H4 (cell line): ENCODE results near the gene ZNF653. TPM values are rescaled to one million over a fixed set of nuclear protein-coding genes. Genes with fewer than 3 reads are reported as not detected.
"Not testable (repeated sequence)": the region's sequence is repeated elsewhere in the genome, so short reads cannot be mapped to it uniquely, and the experiment has no call there.

ENCODE experiments used
- DNase-seq: peaks from one replicate; pipeline ENCODE4 v3.0.0-alpha.2; 2015; ENCODE audit warnings: low spot score
- total RNA-seq: library from RNA; depleted of rRNA; stranded (reverse); fragments of >200 nt; shearing (Covaris generic); gene quantifications from 2 replicates; pipeline ENCODE4 v1.2.3, GENCODE V29; 2014

The ZNF653 gene
- total RNA-seq, 1 experiment from 2014 or later = 4.6 TPM

DNA sequence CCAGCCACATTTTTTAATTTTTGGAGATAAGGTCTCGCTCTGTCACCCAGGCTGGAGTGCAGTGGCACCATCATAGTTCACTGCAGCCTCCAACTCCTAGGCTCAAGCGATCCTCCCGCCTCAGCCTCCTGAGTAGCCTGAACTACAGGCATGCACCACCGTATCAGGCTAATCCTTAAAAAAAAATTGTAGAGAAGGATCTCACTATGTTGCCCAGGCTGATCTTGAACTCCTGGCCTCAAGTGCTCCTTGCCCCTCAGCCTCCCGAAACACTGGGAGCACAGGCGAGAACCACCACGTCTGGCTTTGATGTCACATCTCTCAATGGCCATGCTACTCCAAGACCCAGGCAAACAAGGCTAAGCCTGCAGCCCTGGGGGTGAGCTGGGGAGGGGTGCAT, 49.0 kb downstream of the ZNF653 start:
- DNase-seq = no peak

DNA sequence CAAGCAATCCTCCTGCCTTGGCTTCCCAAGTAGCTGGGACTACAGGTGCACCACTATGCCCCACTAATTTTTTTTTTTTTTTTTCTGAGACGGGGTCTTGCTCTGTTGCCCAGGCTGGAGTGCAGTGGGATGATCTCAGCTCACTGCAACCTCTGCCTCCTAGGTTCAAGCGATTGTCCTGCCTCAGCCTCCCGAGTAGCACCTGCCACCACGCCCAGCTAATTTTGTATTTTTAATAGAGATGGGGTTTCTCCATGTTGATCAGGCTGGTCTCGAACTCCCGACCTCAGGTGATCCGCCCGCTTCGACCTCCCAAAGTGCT, 50.4 kb downstream of the ZNF653 start:
- not testable (repeated sequence) for DNase-seq

GRCh38 chr19:11453468-11454341, 51.9 kb downstream of the ZNF653 start:
- DNase-seq = no peak

- DNase-seq = no peak
Observed at GRCh38 chr19:11452620-11453310, 52.9 kb downstream of the ZNF653 start.

DNA sequence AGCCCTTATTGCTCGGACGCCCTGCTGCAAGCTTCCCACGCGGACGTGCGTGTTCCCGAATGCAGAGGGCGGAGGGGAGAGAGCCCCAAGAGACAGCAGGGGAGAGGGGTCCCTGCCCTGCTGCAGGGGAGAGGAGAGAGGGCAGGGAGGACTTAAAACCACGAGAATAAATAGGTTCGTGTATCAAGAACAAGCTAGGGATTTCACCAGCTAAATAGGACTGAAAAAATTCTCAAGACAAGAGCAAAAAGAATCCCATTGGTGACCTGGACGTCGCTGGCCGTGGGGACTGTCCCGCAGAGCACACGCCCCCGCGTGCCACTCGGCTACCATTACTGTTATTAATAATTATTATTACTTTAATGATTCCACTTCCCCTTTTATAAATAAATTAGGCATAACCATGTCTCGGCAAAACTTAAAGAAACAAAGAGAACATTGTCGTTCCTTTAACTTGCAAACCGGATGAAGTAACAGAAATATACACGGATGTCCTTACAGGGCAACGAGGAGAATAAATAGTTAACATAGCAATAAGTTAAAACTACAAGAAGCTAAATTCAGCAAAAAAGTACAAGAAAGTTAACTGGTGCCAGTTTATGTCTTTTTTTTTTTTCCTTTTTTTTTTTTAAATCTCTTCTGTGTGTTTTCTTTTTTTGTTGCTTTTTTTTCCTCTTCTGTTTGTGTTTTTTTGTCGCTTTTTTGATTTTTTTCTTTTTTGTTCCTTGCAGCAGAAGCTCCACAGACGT, 53.6 kb downstream of the ZNF653 start:
- no peak for DNase-seq

GRCh38 chr19:11451327-11451870, 54.2 kb downstream of the ZNF653 start:
- DNase-seq = no peak

DNA sequence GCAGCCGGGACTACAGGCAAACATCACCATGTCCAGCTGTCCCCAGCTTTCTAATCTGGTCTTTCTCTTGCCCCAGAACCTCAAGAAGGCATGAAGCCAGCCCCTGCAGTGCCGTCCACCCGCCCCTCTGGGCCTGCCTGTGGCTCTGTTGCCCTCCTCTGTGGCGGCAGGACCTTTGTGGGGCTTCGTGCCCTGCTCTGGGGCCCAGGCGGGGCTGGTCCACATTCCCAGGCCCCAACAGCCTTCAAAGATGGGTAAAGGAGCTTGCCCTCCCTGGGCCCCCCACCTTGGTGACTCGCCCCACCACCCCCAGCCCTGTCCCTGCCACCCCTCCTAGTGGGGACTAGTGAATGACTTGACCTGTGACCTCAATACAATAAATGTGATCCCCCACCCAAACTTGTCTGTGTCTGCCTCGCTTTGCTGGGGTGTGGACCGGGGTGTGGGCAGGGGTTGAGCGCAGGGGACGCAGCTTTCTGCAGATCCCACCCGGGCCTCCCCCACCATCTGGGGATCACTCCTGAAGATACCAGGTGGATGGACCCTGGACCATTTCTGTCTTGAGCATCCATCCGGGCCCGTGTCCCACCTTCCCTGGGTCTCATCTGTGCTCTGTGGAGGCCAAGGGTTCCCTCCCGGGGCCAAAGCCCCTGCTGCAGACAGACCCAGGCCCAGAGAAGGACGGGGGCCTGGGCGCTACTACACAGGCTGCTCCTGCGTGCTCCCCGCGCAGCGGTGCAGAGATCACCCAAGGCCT, 54.9 kb downstream of the ZNF653 start:
- no peak for DNase-seq

DNA sequence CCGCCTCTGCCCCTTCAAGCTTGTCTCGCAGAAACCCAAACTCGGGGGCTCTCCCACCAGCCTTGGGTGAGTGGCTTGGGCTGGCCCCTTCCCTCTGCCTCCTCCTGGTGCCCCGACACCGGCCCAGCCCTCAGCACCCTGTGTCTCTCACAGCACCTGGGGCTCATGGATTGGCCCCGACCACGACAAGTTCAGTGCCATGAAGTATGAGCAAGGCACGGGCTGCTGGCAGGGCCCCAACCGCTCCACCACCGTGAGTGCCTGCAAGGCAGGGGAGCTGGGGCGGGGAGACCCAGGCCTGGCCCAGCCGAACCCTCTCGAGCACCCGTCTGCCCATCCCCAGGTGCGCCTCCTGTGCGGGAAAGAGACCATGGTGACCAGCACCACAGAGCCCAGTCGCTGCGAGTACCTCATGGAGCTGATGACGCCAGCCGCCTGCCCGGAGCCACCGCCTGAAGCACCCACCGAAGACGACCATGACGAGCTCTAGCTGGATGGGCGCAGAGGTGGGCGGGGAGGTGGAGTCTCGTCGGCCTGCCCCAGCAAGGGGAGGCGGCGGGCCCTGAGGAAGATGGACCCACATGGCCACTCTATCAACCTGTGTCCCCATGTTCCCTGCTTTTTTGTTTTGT, 56.6 kb downstream of the ZNF653 start:
- DNase-seq = no peak

DNA sequence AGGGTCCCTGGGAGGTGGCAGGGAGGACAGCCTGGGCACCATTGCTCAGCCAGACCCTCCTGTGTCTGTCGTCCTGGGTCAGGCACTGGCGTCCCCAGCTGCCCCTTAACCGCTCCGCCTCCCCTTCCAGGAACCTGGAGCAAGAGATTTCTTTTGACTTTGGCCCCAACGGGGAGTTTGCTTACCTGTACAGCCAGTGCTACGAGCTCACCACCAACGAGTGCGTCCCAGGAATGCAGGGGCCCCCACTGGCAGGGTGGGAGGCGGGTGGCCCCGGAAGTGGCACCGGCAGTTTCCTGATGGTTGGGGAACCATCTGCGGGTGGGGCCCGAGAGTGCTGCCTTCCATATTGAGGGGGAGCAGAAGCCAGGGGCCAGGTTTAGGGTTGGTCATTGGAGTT, 57.2 kb downstream of the ZNF653 start:
- DNase-seq = no peak

- no peak for DNase-seq
Observed at GRCh38 chr19:11447347-11448262, 58.0 kb downstream of the ZNF653 start.

GRCh38 chr19:11446652-11447301, 58.9 kb downstream of the ZNF653 start:
- no peak for DNase-seq

DNA sequence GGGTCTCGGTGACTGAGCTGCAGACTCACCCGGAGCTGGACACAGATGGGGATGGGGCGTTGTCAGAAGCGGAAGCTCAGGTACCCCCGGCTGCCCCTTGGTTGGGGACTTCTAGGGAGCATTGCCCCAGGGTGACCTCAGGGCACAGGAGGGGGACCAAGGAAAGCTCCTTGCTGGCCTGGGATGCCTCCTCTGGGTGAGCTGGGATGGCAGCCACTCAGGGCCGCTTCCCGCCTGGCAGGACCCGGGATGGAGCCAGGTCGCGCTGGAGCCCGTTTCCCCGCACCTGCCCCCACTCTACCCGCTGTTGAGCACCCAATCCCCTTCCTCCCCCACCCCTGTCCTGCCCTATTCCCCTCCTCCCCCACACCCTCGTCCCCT, 59.4 kb downstream of the ZNF653 start:
- DNase-seq = no peak

DNA sequence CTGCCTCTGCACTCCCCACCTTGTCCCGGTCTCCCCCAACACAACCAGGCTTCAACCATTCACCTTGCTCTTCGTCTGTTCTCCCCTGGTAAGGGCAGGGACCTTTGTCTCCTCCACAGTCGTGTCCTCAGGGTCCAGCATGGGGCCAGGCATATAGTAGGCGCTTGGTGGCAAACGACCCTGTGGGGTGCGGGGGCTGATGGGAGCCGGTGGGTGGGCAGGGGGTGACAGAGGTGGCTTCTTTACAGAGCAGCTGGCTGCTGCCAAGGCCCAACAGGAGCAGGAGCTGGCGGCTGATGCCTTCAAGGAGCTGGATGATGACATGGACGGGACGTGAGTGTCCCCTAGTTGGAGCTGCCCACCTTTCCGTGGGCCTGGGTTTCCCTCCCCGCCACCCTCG, 60.5 kb downstream of the ZNF653 start:
- DNase-seq = no peak

DNA sequence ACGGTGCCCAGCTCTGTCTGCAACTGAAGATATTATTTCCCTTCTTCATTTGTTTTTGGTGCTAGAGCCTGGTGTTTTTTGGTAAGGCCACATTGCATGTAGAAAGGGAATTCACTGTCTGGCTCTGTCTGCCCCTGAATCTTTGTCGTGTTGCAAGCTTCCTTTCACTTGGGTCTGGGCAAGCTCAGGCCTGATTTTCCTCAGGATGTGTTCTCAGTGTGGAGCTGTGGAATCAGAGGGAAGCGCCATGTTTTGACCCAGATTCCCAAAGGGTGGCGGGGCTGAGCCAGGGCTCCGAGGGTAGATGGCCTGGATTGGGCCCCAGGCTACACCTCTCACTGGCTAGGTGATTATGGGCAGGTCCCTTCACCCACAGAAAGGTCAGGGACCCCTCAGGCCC, 61.6 kb downstream of the ZNF653 start:
- DNase-seq = no peak

DNA sequence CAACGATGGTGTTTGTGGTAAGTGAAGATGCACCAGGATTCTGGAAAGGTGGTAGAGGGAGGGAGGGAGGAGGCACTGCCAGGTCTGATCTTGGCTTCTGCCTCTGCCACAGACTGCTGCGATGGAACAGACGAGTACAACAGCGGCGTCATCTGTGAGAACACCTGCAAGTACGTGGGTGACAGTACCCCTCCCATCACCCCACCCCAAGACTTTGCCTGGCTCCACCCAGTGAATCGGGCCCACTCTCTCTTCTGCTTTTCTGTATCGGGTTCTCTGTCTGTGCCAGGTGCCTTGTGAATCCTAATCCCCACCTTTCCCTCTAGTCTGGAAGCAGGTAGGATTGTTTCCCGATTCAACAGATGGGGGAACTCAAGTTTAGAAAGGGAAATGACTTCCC, 67.7 kb downstream of the ZNF653 start:
- no peak for DNase-seq

DNA sequence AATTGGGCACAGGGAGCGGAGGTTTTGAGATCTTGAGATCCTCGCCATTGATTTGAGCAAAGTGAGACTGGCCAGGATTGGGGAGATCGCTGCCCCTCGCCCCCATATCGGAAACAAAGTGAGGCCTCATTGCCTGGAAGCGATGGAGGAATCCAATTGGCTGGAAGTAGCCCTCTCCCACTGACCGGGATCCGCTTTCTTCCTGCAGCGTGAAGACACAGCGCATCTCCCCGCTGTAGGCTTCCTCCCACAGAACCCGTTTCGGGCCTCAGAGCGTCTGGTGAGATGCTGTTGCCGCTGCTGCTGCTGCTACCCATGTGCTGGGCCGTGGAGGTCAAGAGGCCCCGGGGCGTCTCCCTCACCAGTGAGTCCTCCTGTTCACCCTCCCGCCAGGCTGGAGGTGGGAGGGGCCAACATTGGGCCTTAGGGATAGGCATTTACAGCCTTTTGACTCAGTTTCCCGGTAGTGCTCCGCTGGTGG, 69.8 kb downstream of the ZNF653 start:
- DNase-seq = no peak

DNA sequence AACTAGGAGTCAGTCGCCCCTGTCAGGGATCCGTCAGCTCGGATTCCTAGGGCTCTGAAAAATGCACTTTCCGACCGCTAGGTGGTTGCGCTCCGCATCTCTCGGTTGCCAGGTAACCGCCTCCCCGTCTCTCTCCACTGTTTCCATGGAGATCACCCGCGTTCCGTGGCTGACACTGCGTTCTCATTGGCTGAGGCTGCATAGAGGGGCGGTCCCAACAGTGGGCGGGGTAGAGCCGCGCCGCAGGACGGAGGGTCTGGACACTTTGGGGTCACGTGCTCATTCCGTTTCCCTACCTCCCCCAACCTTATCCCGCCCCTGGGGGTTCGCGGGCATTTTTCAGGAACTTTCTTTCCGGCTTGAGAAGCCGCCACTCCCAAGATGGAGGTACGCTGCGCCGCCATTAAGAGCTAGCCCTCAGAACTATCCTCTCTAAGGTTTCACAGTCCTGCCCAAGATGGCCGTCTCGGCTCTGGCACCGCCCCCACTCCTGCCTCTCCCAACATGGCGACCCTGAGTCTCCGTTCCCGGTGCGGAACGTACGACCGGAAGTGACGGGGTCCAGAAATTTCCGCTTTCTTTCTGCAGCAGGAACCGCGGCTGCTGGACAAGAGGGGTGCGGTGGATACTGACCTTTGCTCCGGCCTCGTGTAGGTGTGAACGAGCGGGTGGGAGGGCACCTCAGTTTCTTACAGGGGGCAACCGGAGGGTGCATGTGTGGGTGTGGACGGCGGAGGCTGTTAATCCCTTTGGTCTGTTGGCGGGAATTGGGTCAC, 70.4 kb downstream of the ZNF653 start, which contains the start of the genes ODAD3 and PRKCSH:
Gene ODAD3 (minus strand): TSS at position 65 of the 776 bp plus-strand sequence. CDS start 105 bp downstream, outside the sequence.
Gene PRKCSH (plus strand): TSS at position 579 of the 776 bp plus-strand sequence. CDS start 483 bp downstream, outside the sequence.
- peak; percentile 99 for DNase-seq

DNA sequence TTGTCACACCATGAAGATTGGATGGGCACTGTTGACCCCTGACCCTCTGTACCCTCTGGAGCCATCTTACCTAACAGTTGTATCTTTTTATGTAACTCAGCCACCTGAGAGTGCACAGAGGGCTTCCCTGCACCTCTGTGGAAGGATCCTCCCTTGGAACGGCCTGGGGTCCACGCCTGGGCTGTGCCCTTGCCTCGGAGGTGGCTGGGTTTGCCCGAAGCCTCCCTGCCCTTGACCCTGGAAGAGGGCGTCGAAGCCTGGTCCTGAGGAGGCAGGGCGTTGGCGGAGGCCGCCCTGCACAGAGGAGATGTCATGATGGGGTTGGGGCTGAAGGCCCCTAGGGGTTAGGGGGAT, 71.0 kb downstream of the ZNF653 start:
- DNase-seq = no peak
